ENCODE results near the gene SAMHD1. TPM values are rescaled to one million over a fixed set of nuclear protein-coding genes. Genes with fewer than 3 reads are reported as not detected.
"Not testable (repeated sequence)": the region's sequence is repeated elsewhere in the genome, so short reads cannot be mapped to it uniquely, and the experiment has no call there.

Gene SAMHD1
- total RNA-seq, 4 donors from 2014 or later, result 373 to 639 (median 471) TPM

DNA sequence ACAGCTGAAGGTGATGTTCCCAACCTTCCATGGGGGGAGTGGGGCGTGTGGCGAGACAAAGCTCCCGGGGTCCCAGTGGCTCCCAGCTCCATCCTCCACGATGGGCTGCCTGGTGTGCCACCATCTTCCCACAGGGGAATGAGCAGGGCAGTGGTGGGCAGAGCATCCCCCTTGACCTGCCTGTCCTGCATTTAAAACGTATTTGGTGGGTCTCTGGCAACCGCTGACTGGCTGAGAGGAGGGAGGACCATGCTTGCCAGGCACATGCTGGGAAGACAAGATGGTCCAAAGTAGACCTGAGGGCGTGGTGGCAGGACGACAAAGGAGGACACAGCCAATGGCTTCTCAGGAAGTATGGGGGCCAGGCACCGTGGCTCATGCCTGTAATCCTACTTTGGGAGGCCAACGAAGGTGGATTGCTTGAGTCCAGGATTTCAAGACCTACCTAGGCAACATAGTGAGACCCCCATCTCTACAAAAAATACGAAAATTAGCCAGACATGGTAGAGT, 70.7 kb downstream of the SAMHD1 start:
- H3K9me3 ChIP-seq, result no peaks in the 10 kb centered on the region
- WGBS, result 93% methylated on average over 8 of the region's 11 CpGs
- TF ChIP-seq POLR2A (IDR thresholded peaks at IDR 0.05; ENCODE audit: low read depth), result no peak
- no peak for TF ChIP-seq EP300 (IDR thresholded peaks at IDR 0.05)
- no peak for TF ChIP-seq POLR2AphosphoS5 (IDR thresholded peaks at IDR 0.05)
- TF ChIP-seq, protein P1, sequence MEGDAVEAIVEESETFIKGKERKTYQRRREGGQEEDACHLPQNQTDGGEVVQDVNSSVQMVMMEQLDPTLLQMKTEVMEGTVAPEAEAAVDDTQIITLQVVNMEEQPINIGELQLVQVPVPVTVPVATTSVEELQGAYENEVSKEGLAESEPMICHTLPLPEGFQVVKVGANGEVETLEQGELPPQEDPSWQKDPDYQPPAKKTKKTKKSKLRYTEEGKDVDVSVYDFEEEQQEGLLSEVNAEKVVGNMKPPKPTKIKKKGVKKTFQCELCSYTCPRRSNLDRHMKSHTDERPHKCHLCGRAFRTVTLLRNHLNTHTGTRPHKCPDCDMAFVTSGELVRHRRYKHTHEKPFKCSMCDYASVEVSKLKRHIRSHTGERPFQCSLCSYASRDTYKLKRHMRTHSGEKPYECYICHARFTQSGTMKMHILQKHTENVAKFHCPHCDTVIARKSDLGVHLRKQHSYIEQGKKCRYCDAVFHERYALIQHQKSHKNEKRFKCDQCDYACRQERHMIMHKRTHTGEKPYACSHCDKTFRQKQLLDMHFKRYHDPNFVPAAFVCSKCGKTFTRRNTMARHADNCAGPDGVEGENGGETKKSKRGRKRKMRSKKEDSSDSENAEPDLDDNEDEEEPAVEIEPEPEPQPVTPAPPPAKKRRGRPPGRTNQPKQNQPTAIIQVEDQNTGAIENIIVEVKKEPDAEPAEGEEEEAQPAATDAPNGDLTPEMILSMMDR (IDR thresholded peaks at IDR 0.05), result no peak
- H3K4me1 ChIP-seq, result no peaks in the 10 kb centered on the region
- H3K36me3 ChIP-seq, result no peaks in the 10 kb centered on the region
- no peak for DNase-seq (ENCODE audit: extremely low spot score)
- no peaks in the 10 kb centered on the region for H3K27me3 ChIP-seq
- H3K27ac ChIP-seq (replicated peaks in 1 of 4), result no peak overlapping the region
- intact Hi-C loops (cut with DNase I), result loop anchor here (10.0 kb wide), 1 partner anchor 326 kb away; no protein-coding TSS in a partner anchor
- H3K4me3 ChIP-seq, result no peak overlapping the region

DNA sequence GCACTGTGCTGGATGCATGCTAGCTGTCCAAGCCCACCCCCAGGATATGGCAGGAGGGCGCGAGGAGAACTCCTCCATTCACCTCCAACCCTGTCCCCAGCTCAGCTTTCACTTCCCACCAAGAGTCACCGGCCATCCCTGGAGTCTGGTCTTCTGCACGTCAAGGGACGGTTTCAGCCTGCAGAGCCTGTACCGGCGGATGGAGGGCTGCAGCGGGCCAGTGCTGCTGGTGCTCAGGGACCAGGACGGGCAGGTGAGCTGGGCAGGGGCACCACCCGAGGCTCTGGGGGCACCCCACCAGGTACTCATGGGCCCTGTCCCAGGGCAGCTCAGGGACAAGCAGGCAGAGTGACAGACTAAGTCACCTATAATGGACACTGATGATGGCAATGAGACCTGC, 72.6 kb downstream of the SAMHD1 start:
- Histone ChIP-seq H3K4me1 (no peaks in the 10 kb centered on the region), H3K27ac (replicated peaks in 1 of 4) (no peak overlapping the region), H3K36me3 (no peaks in the 10 kb centered on the region), H3K4me3 (no peak overlapping the region), H3K9me3 (no peaks in the 10 kb centered on the region), H3K27me3 (no peaks in the 10 kb centered on the region)
- WGBS, result 88% methylated on average over 5 of the region's 10 CpGs
- intact Hi-C loops (cut with DNase I), result no loop called here
- DNase-seq (ENCODE audit: extremely low spot score), result no peak
- TF ChIP-seq, protein P1 (IDR thresholded peaks at IDR 0.05), result no peak
- TF ChIP-seq EP300 (IDR thresholded peaks at IDR 0.05) (no peak), POLR2AphosphoS5 (IDR thresholded peaks at IDR 0.05) (no peak), POLR2A (IDR thresholded peaks at IDR 0.05; ENCODE audit: low read depth) (no peak)

DNA sequence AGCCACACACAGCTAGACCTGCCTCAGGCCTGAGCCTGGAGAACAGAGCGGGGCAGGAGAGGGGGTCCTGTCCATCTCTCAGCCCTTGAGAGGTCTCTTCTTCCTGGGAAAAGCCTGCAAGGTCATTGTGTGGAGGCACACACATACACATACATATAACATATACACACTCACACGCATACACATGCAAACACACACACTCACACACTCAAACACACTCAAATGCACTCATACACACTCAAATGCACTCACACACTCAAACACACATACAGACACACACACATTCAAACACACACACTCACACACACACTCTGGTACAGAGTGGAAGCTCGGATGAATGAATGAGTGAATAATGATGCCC, 75.1 kb downstream of the SAMHD1 start:
- DNase-seq (ENCODE audit: extremely low spot score), result no peak
- intact Hi-C loops (cut with DNase I), result no loop called here
- WGBS, result 100% methylated on average over 2 of the region's 3 CpGs
- TF ChIP-seq POLR2A (IDR thresholded peaks at IDR 0.05; ENCODE audit: low read depth), result no peak
- no peak for TF ChIP-seq EP300 (IDR thresholded peaks at IDR 0.05)
- TF ChIP-seq, protein P1 (IDR thresholded peaks at IDR 0.05), result no peak
- no peak for TF ChIP-seq POLR2AphosphoS5 (IDR thresholded peaks at IDR 0.05)
- Histone ChIP-seq H3K27me3 (no peaks in the 10 kb centered on the region), H3K36me3 (no peaks in the 10 kb centered on the region), H3K4me3 (no peak overlapping the region), H3K27ac (replicated peaks in 1 of 4) (no peak overlapping the region), H3K4me1 (peaks cover 0 to 5% (median 0%) of the 10 kb centered on the region in 4 donors), H3K9me3 (no peaks in the 10 kb centered on the region)

DNA sequence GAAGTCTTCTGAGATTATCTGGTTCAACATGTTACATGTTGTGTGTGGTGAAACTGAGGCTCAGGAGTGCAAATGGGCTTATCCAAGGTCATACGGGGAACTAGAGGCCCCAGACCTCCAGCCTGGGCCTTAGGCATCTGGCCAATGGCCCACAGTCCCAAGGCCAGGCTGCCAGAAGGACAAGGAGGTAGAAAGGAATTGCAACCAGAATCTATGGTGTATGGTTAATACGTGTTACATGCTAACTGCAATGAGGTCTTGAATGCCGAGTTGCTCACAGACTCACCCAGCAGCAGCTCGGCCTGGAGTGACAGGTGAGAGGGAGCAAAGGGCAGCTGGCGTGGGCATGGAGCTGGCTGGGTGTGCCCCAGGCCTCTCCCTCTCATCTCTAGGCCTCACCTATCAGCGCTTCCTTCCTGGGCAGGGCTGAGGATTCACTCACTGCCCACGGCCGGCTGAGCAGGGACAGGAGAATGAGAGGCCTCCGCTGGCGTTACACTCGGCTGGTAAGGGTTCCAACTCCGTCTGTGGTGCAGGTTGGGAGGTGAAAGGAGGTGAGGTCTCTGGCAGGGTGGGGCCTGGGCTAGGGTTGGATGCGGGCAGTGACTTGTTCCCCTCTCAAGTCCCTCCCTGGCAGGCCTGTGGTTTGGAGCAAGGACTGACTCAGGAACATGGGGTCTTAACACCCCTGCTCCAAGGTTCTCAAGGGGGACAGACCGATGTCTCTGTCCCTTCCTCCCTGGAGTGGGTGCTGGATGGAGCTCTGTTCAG, 75.6 kb downstream of the SAMHD1 start, which contains the start of gene TLDC2:
TLDC2 (plus strand) TSS at position 437 of the 771 bp plus-strand sequence; CDS start at position 474, 37 bp downstream.
- H3K9me3 ChIP-seq, result no peaks in the 10 kb centered on the region
- H3K4me3 ChIP-seq, result no peak within 1 kb of the TSS
- H3K36me3 ChIP-seq, result no peaks in the 10 kb centered on the region
- intact Hi-C loops (cut with DNase I), result no loop called here
- TF ChIP-seq POLR2A (IDR thresholded peaks at IDR 0.05; ENCODE audit: low read depth), result no peak
- TF ChIP-seq, protein P1 (IDR thresholded peaks at IDR 0.05), result no peak
- TF ChIP-seq EP300 (IDR thresholded peaks at IDR 0.05), result no peak
- no peak for TF ChIP-seq POLR2AphosphoS5 (IDR thresholded peaks at IDR 0.05)
- no peak within 1 kb of the TSS for H3K27ac ChIP-seq (replicated peaks in 1 of 4)
- WGBS, result 73% methylated on average over 13 of the region's 14 CpGs
- H3K27me3 ChIP-seq, result no peaks in the 10 kb centered on the region
- DNase-seq (ENCODE audit: extremely low spot score), result no peak
- peaks cover 0 to 5% (median 0%) of the 10 kb centered on the region in 4 donors for H3K4me1 ChIP-seq

DNA sequence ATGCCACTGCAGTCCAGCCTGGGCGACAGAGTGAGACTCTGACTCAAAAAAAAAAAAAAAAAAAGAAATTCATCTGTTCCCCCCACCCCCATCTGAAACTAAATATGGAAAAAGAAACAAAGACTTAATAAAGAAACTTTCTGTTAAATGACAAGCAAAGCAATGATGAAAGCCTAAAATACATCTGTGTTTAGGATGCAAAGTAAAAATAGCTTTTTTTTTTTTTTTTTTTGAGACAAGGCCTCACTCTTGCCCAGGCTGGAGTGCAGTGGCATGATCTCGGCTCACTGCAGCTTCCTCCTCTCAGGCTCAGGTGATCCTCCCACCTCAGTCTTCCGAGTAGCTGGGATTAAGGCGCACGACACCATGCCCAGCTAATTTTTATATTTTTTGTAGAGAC, 76.4 kb downstream of the SAMHD1 start:
- 76% methylated on average over 5 of the region's 5 CpGs for WGBS
- H3K4me1 ChIP-seq; H3K27me3 ChIP-seq; H3K9me3 ChIP-seq; H3K36me3 ChIP-seq; H3K27ac ChIP-seq (replicated peaks in 1 of 4); DNase-seq (ENCODE audit: extremely low spot score); H3K4me3 ChIP-seq; intact Hi-C loops (cut with DNase I): not testable (repeated sequence)

All from esophagus muscularis mucosa (tissue), 4 donors.